H1 (cell line): ENCODE data around the gene IL17RE. TPM values are rescaled to one million over a fixed set of nuclear protein-coding genes. Genes with fewer than 3 reads are reported as not detected.

Experiments
- CTCF ChIA-PET: fragments of 300-600 bp; sonication (Branson Sonifier 250); formaldehyde crosslinking; loops from one replicate; lab custom pipeline; 2021; ENCODE audit not compliant: partially characterized antibody; lab: Charles Lee
- POLR2A ChIA-PET: fragments of 300-600 bp; sonication (Branson Sonifier 250); formaldehyde crosslinking; loops from one replicate; lab custom pipeline; 2021; ENCODE audit warnings: inconsistent platforms; ENCODE audit not compliant: partially characterized antibody; lab: Charles Lee
- DNase-seq, 2 experiments: peaks; one replicate each; pipeline versions ENCODE4 v3.0.0 to v3.0.0-alpha.2; 2010 to 2022; ENCODE audit warnings: low spot score in 2 of 2, low read depth in 1 of 2, mixed read lengths in 1 of 2
- FAIRE-seq: peaks from 2 replicates; lab custom pipeline; 2011; peaks lifted over from hg19 to GRCh38; lab: Jason Lieb, UNC
- H2AFZ ChIP-seq: 2 replicates; pipeline ENCODE4 v1.8.1; 2012; ENCODE audit warnings: low read length, inconsistent platforms
- H2AK5ac ChIP-seq: 2 replicates; pipeline ENCODE4 v1.6.1; 2013; ENCODE audit warnings: low read depth, low read length
- H2BK120ac ChIP-seq: replicated peaks from 2 replicates; pipeline ENCODE3; 2013; ENCODE audit warnings: low read depth, low read length, inconsistent platforms
- H2BK12ac ChIP-seq: 2 replicates; pipeline ENCODE4 v1.6.1; 2013; ENCODE audit warnings: low read depth, low read length
- H2BK15ac ChIP-seq: 2 replicates; pipeline ENCODE4 v1.6.1; 2013; ENCODE audit warnings: low read length
- H2BK20ac ChIP-seq: 2 replicates; pipeline ENCODE4 v1.6.1; 2013; ENCODE audit warnings: low read length
- H2BK5ac ChIP-seq: 2 replicates; pipeline ENCODE4 v1.6.1; 2013; ENCODE audit warnings: low read depth, low read length
- H3K14ac ChIP-seq: 2 replicates; pipeline ENCODE4 v1.6.1; 2013; ENCODE audit warnings: inconsistent platforms; ENCODE audit not compliant: insufficient read length
- H3K18ac ChIP-seq: 2 replicates; pipeline ENCODE4 v1.6.1; 2013; ENCODE audit warnings: low read length; ENCODE audit errors: extremely low read depth
- H3K23ac ChIP-seq: 2 replicates; pipeline ENCODE4 v1.6.1; 2013; ENCODE audit warnings: inconsistent platforms; ENCODE audit not compliant: insufficient read length
- H3K23me2 ChIP-seq: 2 replicates; pipeline ENCODE4 v1.6.1; 2013; ENCODE audit warnings: low read depth, low read length
- H3K27ac ChIP-seq: 2 replicates; pipeline ENCODE4 v1.6.1; 2011; ENCODE audit warnings: low read depth, low read length, inconsistent platforms
- H3K27me3 ChIP-seq, 4 experiments: replicated peaks in 1 of 4; 1 replicate in 1 of 4; 2 replicates in 3 of 4; pipeline versions ENCODE4 v1.6.1 to v1.8.1; 2011 to 2013; ENCODE audit warnings: low read length in 3 of 4, mild to moderate bottlenecking in 3 of 4, inconsistent platforms in 2 of 4, mixed read lengths in 2 of 4, moderate library complexity in 1 of 4; ENCODE audit not compliant: control insufficient read depth in 3 of 4, insufficient read depth in 3 of 4; ENCODE audit errors: extremely low read depth in 1 of 4
- H3K36me3 ChIP-seq, 4 experiments: 2 replicates each; pipeline versions ENCODE4 v1.6.1 to v1.8.1; 2011 to 2013; ENCODE audit warnings: mild to moderate bottlenecking in 4 of 4, low read length in 3 of 4, moderate library complexity in 2 of 4, control low read depth in 1 of 4, inconsistent platforms in 1 of 4; ENCODE audit not compliant: insufficient read depth in 4 of 4, control insufficient read depth in 2 of 4
- H3K4ac ChIP-seq: replicated peaks from 2 replicates; pipeline ENCODE3; 2013; ENCODE audit warnings: low read length, low read depth, mixed read lengths, inconsistent platforms; ENCODE audit not compliant: insufficient read length
- H3K4me1 ChIP-seq, 4 experiments: replicated peaks in 1 of 4; 1 replicate in 1 of 4; 2 replicates in 3 of 4; pipeline versions ENCODE4 v1.6.1 to v1.8.1; 2011 to 2013; ENCODE audit warnings: low read length in 3 of 4, inconsistent platforms in 2 of 4, mixed read lengths in 1 of 4; ENCODE audit not compliant: insufficient read depth in 4 of 4, control insufficient read depth in 3 of 4
- H3K4me2 ChIP-seq, 2 experiments: 2 replicates each; pipeline versions ENCODE4 v1.6.1 to v1.8.1; 2011 to 2013; ENCODE audit warnings: low read depth in 2 of 2, low read length in 2 of 2, control low read depth in 1 of 2, inconsistent platforms in 1 of 2, mild to moderate bottlenecking in 1 of 2; ENCODE audit not compliant: insufficient read depth in 1 of 2
- H3K4me3 ChIP-seq, 4 experiments: fragments of 200-600, 300-600 bp in 1 of 4; sonication (generic), shearing (Covaris generic), sonication (Bioruptor Twin) in 1 of 4; 2 replicates each; pipeline versions ENCODE4 v1.5.1 to v1.8.1; 2011 to 2016; ENCODE audit warnings: low read length in 4 of 4, low read depth in 3 of 4, control low read depth in 2 of 4, inconsistent platforms in 2 of 4, mild to moderate bottlenecking in 2 of 4, mixed read lengths in 1 of 4, moderate library complexity in 1 of 4; ENCODE audit not compliant: insufficient read depth in 2 of 4; ENCODE audit errors: extremely low read depth in 1 of 4
- H3K56ac ChIP-seq: replicated peaks from 2 replicates; pipeline ENCODE3; 2013; ENCODE audit warnings: low read depth, mild to moderate bottlenecking, mixed read lengths, low read length, inconsistent platforms; ENCODE audit not compliant: insufficient read length
- H3K79me1 ChIP-seq: 2 replicates; pipeline ENCODE4 v1.6.1; 2013; ENCODE audit warnings: low read depth, low read length, control low read depth
- H3K79me2 ChIP-seq, 2 experiments: 2 replicates each; pipeline versions ENCODE4 v1.6.1 to v1.8.1; 2012 to 2013; ENCODE audit warnings: low read length in 2 of 2, mild to moderate bottlenecking in 2 of 2, inconsistent platforms in 1 of 2; ENCODE audit not compliant: insufficient read depth in 2 of 2, control insufficient read depth in 1 of 2
- H3K9ac ChIP-seq, 4 experiments: replicated peaks in 1 of 4; 1 replicate in 1 of 4; 2 replicates in 3 of 4; pipeline versions ENCODE4 v1.6.1 to v1.8.1; 2011 to 2013; ENCODE audit warnings: low read depth in 3 of 4, low read length in 3 of 4, control low read depth in 2 of 4, mild to moderate bottlenecking in 2 of 4, moderate library complexity in 2 of 4, inconsistent platforms in 1 of 4; ENCODE audit errors: extremely low read depth in 1 of 4
- H3K9me3 ChIP-seq, 2 experiments: 2 replicates each; pipeline versions ENCODE4 v1.6.1 to v1.8.1; 2012 to 2013; ENCODE audit warnings: mild to moderate bottlenecking in 2 of 2, moderate library complexity in 2 of 2, control low read depth in 1 of 2, inconsistent platforms in 1 of 2, low read depth in 1 of 2, low read length in 1 of 2, mixed read lengths in 1 of 2; ENCODE audit not compliant: insufficient read depth in 2 of 2
- H4K20me1 ChIP-seq, 2 experiments: replicated peaks in 1 of 2; 2 replicates each; pipeline versions ENCODE3 to v1.8.1; 2011 to 2013; ENCODE audit warnings: inconsistent platforms in 2 of 2, low read length in 2 of 2, mild to moderate bottlenecking in 1 of 2; ENCODE audit not compliant: insufficient read depth in 2 of 2, control insufficient read depth in 1 of 2
- H4K5ac ChIP-seq: 2 replicates; pipeline ENCODE4 v1.6.1; 2013; ENCODE audit warnings: low read length, low read depth, mixed read lengths, inconsistent platforms; ENCODE audit not compliant: insufficient read length
- H4K8ac ChIP-seq: 2 replicates; pipeline ENCODE4 v1.8.0; 2013; ENCODE audit warnings: mild to moderate bottlenecking, moderate library complexity, low read length, inconsistent platforms; ENCODE audit not compliant: insufficient read depth; ENCODE audit errors: extremely low read depth
- H4K91ac ChIP-seq: replicated peaks from 2 replicates; pipeline ENCODE3; 2013; ENCODE audit warnings: low read length, mixed read lengths, inconsistent platforms; ENCODE audit not compliant: insufficient read length
- EZH2 ChIP-seq: fragments of 200-600 bp; sonication (generic); IDR thresholded peaks from 2 replicates; pipeline ENCODE4 v1.7.1; 2012; ENCODE audit warnings: low read depth, mild to moderate bottlenecking, moderate library complexity, low read length, inconsistent platforms; ENCODE audit not compliant: severe bottlenecking
- JUN ChIP-seq: IDR thresholded peaks from 2 replicates; pipeline ENCODE4 v1.6.1; 2011; ENCODE audit warnings: low read depth, mild to moderate bottlenecking, improper control_type of control experiment, low read length
- WGBS, 2 experiments: shearing (Covaris generic) in 1 of 2; methylation state at CpG; one replicate each; pipeline versions ENCODE4 v1.1.6 to v1.1.7; 2013 to 2015; ENCODE audit warnings: low lambda C conversion rate in 2 of 2, mixed read lengths in 2 of 2, inconsistent platforms in 1 of 2, low coverage in 1 of 2, missing lambda C conversion rate in 1 of 2; ENCODE audit not compliant: insufficient replicate concordance in 2 of 2, insufficient coverage in 1 of 2, insufficient read length in 1 of 2; ENCODE audit errors: extremely low coverage in 1 of 2, missing lambda C conversion rate in 1 of 2; 5-methylcytosine and 5-hydroxymethylcytosine counted together
- polyA plus RNA-seq, 7 experiments: library from polyadenylated mRNA; depleted of rRNA in 3 of 7; stranded (reverse) in 5 of 7; unstranded in 2 of 7; fragments of >200 nt in 5 of 7; fragments of 200-250 nt in 2 of 7; gene quantifications; 1 replicate in 5 of 7; 2 replicates in 1 of 7; 4 replicates in 1 of 7; pipeline versions ENCODE4 v1.2.1 to v1.2.3, GENCODE V29; 2011 to 2013; ENCODE audit warnings: missing spikeins in 2 of 7, mixed read lengths in 2 of 7
- total RNA-seq: library from RNA; stranded (reverse); fragmentation: NEBNext Ultra II Directional; extraction: Animal tissue kit (Norgen Biotek cat#: 25700); gene quantifications from 2 replicates; pipeline ENCODE4 v1.2.1, GENCODE V29; 2021

Gene IL17RE
- total and polyA plus RNA-seq, 2 of the 8 experiments (the other 6 are each of a cell fraction or from before 2014, with no cell fraction given), result 3.4 to 4.9 TPM

DNA sequence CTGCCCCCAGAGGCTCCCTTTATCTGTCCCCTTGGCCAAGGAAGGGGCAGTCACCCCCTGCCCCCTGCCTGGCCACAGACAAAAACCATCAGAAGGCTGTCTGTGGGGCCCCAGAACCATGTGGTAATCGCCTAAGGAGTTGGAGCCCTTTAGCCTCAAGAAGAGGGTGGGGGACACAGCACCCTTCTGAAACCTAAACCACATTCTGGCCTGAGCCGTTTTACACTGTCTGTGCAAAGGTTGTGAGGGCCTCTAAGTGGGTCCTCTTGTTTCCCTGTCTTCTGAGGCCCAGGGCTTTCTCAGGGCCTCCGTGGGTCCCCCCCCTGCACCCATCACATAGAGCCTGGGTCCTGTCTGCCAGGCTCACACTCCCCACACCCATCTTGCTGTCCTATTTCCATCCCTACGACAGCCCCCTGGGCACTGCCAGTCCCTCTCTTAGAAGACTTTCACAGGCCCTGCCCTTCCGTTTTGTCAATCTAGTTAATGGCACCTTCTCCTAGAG lies 41.0 kb upstream of the IL17RE start:
- H3K4me2 ChIP-seq, result peak overlapping the region in 1 of 2 experiments; percentile 76; a peak in 3 of 4 replicates
- H3K23ac ChIP-seq, result no peak overlapping the region
- H3K27me3 ChIP-seq, result peaks cover 0 to 12% (median 4%) of the 10 kb centered on the region in 4 experiments; a peak in 3 of 7 replicates
- ChIA-PET POLR2A (interaction anchor here (0.6 to 1.1 kb wide), 3 partner anchors 10 to 77 kb away, joined by 3 read pairs; no protein-coding TSS in a partner anchor), CTCF (interaction anchor here (0.9 to 1.9 kb wide), 5 partner anchors 21 to 85 kb away, joined by 3 to 5 read pairs (median 4); no protein-coding TSS in a partner anchor)
- no peak overlapping the region for H2AK5ac ChIP-seq
- no peak overlapping the region for H2BK20ac ChIP-seq
- WGBS, 2 experiments, result 86% methylated on average over 5 of the region's 5 CpGs; no CpG with 5 or more reads in 1 of the 2 experiments
- H3K23me2 ChIP-seq, result peaks cover 4% of the 10 kb centered on the region; the same call in 1 of the 2 replicates
- H3K9me3 ChIP-seq, result no peaks in the 10 kb centered on the region
- DNase-seq (no peak), FAIRE-seq (no peak)
- no peak overlapping the region for H4K5ac ChIP-seq
- H3K79me1 ChIP-seq, result no peaks in the 10 kb centered on the region
- no peak overlapping the region for H4K8ac ChIP-seq
- H2BK12ac ChIP-seq, result 0 out of 2 replicates have a peak overlapping the region, but pooled peaks have one; percentile 17
- no peak overlapping the region for H2BK15ac ChIP-seq
- no peak overlapping the region for H3K14ac ChIP-seq
- H4K20me1 ChIP-seq, result no peaks in the 10 kb centered on the region
- no peak overlapping the region for H3K4me3 ChIP-seq
- no peaks in the 10 kb centered on the region for H3K36me3 ChIP-seq
- H2BK120ac ChIP-seq, result no peak overlapping the region
- no peak overlapping the region for H2BK5ac ChIP-seq
- TF ChIP-seq EZH2 (peak; percentile 1), JUN (no peak)
- H3K56ac ChIP-seq, result no peak overlapping the region
- H2AFZ ChIP-seq, result no peak overlapping the region
- H3K27ac ChIP-seq, result no peak overlapping the region
- H3K9ac ChIP-seq, result no peak overlapping the region
- peaks cover 0 to 5% (median 3%) of the 10 kb centered on the region in 4 experiments; a peak in 6 of 7 replicates for H3K4me1 ChIP-seq
- no peak overlapping the region; the same call in 1 of the 2 replicates for H3K18ac ChIP-seq
- no peaks in the 10 kb centered on the region for H3K79me2 ChIP-seq
- no peak overlapping the region for H3K4ac ChIP-seq
- no peak overlapping the region for H4K91ac ChIP-seq
